GM19328 (cell line): ENCODE measurements around the gene CD9.
"Not testable (repeated sequence)": the region's sequence is repeated elsewhere in the genome, so short reads cannot be mapped to it uniquely, and the experiment has no call there.

Experiments used
- ATAC-seq: cut with Tn5 transposase; IDR thresholded peaks from one replicate; pipeline ENCODE4 v1.9.1; 2021; ENCODE audit warnings: mild to moderate bottlenecking, moderate library complexity; ENCODE audit not compliant: unreplicated experiment

The CD9 gene

GRCh38 chr12:6198556-6198955, 1.6 kb upstream of the CD9 start:
- no peak for ATAC-seq

- no peak for ATAC-seq
Observed at GRCh38 chr12:6198985-6199530, 1.1 kb upstream of the CD9 start.

DNA sequence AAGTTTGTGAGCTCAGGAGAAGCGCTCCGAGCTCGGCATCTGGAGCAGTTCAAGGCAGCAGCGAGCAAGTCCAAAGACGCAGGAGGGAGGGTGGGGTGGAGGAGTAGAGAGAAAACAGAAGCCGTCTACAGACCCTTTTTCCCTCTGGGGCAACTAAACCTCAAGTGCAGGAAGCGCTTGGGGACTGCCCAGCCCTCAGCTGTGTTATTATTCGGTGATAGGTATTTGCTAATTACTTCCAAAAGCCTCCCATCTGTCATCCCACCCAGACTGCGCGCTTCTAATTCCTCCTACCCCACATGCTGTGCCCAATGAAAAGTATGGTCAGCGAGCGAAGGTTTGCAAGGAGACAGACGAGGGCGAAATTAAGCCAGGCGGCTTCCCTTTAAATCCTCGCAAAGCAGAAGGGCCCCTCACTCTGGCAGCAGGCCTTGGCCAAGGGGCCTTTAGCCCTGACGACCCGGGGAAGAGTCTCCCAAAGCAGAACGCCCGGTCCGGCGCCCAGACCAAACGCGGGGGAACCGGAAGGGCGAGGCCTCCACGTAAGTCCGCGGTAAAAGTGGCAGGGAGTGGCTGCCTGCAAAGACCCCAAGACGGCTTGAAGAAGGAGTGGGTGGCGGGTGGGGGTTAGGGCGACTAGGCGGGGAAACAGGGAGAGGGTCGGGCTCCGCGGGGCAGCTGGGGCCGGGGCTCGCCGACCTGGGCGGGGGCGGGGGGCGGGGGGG, 507 bp upstream of the CD9 start:
- ATAC-seq = no peak

DNA sequence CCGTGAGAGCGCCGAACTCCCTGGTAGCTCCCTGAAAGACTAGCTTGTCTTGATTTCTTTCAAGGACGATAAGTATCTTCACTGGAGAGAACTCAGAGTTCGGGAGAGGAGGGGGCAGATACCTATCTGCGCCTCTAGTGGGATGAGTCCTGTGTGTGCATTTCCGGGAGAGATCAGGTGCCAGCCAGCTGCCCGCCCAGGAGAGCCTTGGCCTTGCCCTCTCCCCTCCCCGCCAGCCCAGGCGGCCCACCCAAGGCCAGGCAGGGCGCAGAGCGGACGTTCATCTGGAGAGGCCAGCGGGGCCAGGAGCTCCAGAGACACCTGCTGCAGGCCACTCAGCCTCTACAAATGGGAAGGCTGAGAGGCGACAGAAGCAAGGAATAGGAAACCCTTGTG, 1.0 kb downstream of the CD9 start:
- ATAC-seq = no peak

DNA sequence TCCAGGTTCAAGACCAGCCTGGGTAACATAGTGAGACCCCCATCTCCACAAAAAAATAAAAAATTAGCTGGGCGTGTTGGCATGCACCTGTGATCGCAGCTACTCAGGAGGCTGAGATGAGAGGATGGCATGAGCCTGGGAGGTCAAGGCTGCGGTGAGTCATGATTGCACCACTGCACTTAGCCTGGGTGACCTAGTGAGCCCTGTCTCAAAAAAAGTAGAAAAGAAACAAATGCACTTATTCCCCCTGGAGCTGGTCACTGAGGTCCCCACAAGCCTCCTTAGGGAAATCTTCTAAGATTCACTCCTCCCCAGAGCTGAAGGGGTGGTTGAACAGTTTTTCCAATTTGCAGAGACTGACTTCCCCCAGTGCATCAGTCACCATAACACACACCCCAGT, 1.6 kb downstream of the CD9 start:
- ATAC-seq = no peak

GRCh38 chr12:6202304-6202703, 2.1 kb downstream of the CD9 start:
- ATAC-seq = no peak

GRCh38 chr12:6202846-6203245, 2.6 kb downstream of the CD9 start:
- no peak for ATAC-seq

DNA sequence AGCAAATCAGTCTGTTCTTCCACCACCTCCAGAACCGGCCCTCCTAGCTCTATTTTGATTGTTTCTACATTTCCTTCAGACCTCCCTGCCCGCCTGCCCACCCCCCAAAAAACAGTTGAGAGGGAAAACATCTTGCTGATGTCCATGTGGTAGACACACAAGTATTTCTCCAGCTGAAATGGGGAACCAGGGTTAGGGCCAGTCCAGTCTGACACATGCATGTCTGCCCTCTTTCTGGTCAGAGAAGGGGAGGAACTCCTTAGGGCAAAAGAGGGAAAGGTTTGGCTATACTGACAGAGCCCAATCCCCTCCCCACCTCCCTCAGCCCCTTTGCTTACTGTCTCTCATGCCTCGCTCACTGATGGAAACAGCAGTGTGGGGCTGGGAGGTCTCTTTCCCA, 3.4 kb downstream of the CD9 start:
- no peak for ATAC-seq

GRCh38 chr12:6204533-6205143, 4.4 kb downstream of the CD9 start:
- no peak for ATAC-seq

DNA sequence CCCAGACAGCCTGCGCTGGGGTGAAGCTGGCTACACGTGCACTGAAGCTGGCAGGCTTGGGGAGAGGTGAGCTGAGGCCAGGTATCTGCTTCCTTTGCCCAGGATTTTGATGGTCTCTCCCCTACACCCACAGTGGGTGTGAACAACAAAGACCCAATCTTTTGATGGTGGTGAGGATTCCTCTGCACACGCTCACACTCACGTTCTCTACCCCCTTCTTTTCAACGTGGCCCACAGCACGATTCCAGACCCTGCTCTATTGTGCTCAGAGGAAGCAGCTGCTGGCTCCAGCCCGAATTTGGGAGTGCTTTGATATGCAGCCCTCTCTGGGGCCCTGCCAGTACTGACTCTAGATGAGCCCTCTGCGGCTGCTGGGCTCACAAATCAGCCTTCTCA, 4.9 kb downstream of the CD9 start:
- ATAC-seq = no peak

GRCh38 chr12:6205761-6206160, 5.6 kb downstream of the CD9 start:
- no peak for ATAC-seq

DNA sequence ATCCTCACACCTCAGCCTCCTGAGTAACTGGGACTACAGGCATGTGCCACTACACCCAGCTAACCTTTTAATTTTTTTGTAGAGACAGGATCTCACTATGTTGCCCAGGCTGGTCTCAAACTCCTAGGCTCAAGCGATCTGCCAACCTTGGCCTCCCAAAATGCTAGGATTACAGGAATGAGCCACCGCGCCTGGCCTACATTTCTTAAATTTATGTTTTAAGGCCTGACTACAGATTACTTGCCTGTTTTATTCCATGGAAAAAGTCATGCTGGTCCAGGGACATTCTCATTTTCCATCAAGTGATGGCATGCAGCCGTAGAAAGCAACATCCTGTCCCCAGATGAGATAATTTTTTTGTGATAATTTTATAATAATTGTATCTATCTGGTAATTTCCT, 6.1 kb downstream of the CD9 start:
- ATAC-seq = no peak

GRCh38 chr12:6207259-6207925, 7.2 kb downstream of the CD9 start:
- ATAC-seq = no peak

GRCh38 chr12:6208130-6208529, 7.9 kb downstream of the CD9 start:
- no peak for ATAC-seq

DNA sequence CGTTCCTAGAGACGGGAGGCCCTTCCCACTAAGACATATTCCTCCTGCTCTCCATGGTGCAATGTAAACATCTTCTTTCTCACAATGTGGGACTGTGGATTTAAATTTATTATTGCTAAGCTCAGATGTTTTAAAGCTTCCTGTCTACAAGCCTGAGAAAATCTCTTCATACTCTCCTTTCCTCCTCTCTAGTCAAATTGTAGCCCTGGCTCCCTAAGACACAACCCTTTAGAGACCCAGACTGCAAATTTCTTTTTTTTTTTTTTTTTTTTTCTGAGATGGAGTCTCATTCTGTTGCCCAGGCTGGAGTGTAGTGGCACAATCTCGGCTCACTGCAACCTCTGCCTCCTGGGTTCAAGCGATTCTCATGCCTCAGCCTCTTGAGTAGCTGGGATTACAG, 9.2 kb downstream of the CD9 start:
- ATAC-seq = not testable (repeated sequence)

- no peak for ATAC-seq
Observed at GRCh38 chr12:6211421-6211869, 11.2 kb downstream of the CD9 start.

- no peak for ATAC-seq
Observed at GRCh38 chr12:6212086-6212485, 11.9 kb downstream of the CD9 start.

DNA sequence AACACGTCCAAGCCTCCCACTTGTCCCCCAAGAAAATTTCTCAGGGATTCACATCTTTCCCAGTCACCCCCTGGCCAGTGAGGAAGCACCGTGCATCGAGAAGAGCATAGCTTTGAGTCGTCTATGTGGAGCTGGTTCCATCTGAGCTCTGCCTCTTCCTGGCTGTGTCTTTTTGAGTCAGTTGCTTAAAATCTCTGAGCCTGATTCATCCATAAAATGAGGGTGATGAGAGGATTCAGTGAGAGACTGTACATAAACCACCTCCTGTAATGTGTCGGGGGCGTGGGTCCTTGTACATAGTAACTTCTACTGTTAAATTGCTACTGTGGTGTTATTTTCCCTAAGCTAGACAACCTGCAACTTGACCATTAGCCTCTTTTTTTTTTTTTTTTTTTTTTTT, 13.8 kb downstream of the CD9 start:
- ATAC-seq = no peak

GRCh38 chr12:6214633-6215032, 14.4 kb downstream of the CD9 start:
- no peak for ATAC-seq

- no peak for ATAC-seq
Observed at GRCh38 chr12:6215120-6215807, 15.1 kb downstream of the CD9 start.

GRCh38 chr12:6215932-6216494, 15.8 kb downstream of the CD9 start:
- no peak for ATAC-seq
